ENCODE data around the gene SPATA4.

GRCh38 chr4:176185051-176185450 lies 10.3 kb downstream of the SPATA4 start:
- no peak for TF ChIP-seq POLR2A (IDR thresholded peaks at IDR 0.05)
- TF ChIP-seq CTCF (IDR thresholded peaks at IDR 0.05) = no peak
- peak; percentile 79 for TF ChIP-seq POLR2AphosphoS5 (IDR thresholded peaks at IDR 0.05)
- TF ChIP-seq EP300 (IDR thresholded peaks at IDR 0.05) = no peak
